Measurements from ENCODE around the gene SORD.

GRCh38 chr15:45121020-45121419, 98.0 kb downstream of the SORD start:
- TF ChIP-seq CEBPZ (IDR thresholded peaks at IDR 0.05; ENCODE audit: borderline replicate concordance, low read depth, low read length), result no peak
- TF ChIP-seq BCL6 (CRISPR knock-in tag; IDR thresholded peaks at IDR 0.05), result no peak
- TF ChIP-seq NEUROD1 (IDR thresholded peaks at IDR 0.05; ENCODE audit: borderline replicate concordance, low read depth, low read length, partially characterized antibody), result no peak
- no peak for TF ChIP-seq SNRNP70 (optimal IDR thresholded peaks at IDR 0.05; ENCODE audit: low read depth, low read length)
- no peak for TF ChIP-seq CBX3 (IDR thresholded peaks at IDR 0.05; ENCODE audit: borderline replicate concordance in 1 of 2, low read length in 2 of 2)
- no peak for TF ChIP-seq CEBPB (tag; IDR thresholded peaks at IDR 0.05)
- TF ChIP-seq EZH2 (IDR thresholded peaks at IDR 0.05; ENCODE audit: borderline replicate concordance, low read depth, low read length), result no peak
- no peak for TF ChIP-seq POLR2A (conservative IDR thresholded peaks at IDR 0.05)
- TF ChIP-seq ZNF609 (CRISPR knock-in tag; IDR thresholded peaks at IDR 0.05; ENCODE audit: borderline replicate concordance), result no peak
- TF ChIP-seq ZNF274 (IDR thresholded peaks at IDR 0.05; ENCODE audit: borderline replicate concordance, low read depth, low read length), result no peak
- no peak for TF ChIP-seq CHD2 (IDR thresholded peaks at IDR 0.05; ENCODE audit: low read depth, low read length)
- TF ChIP-seq SP2 (IDR thresholded peaks at IDR 0.05; ENCODE audit: extremely low read depth, low read depth, low read length, poor library complexity, severe bottlenecking), result no peak
- no peak for TF ChIP-seq SNAPC5 (CRISPR knock-in tag; IDR thresholded peaks at IDR 0.05)
- no peak for TF ChIP-seq CBFA2T3 (IDR thresholded peaks at IDR 0.05)

All from K562 (cell line).